ENCODE data around the gene NEUROD4. TPM values are rescaled to one million over a fixed set of nuclear protein-coding genes. Genes with fewer than 3 reads are reported as not detected.
A peak's percentile ranks its signal among the peaks of the same experiment; 100 is the strongest.
"Not testable (repeated sequence)": the region's sequence is repeated elsewhere in the genome, so short reads cannot be mapped to it uniquely, and the experiment has no call there.

NEUROD4 gene, protein sequence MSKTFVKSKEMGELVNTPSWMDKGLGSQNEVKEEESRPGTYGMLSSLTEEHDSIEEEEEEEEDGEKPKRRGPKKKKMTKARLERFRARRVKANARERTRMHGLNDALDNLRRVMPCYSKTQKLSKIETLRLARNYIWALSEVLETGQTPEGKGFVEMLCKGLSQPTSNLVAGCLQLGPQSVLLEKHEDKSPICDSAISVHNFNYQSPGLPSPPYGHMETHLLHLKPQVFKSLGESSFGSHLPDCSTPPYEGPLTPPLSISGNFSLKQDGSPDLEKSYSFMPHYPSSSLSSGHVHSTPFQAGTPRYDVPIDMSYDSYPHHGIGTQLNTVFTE
- polyA plus RNA-seq (2012; ENCODE audit: insufficient read depth, insufficient read length), result not detected

DNA sequence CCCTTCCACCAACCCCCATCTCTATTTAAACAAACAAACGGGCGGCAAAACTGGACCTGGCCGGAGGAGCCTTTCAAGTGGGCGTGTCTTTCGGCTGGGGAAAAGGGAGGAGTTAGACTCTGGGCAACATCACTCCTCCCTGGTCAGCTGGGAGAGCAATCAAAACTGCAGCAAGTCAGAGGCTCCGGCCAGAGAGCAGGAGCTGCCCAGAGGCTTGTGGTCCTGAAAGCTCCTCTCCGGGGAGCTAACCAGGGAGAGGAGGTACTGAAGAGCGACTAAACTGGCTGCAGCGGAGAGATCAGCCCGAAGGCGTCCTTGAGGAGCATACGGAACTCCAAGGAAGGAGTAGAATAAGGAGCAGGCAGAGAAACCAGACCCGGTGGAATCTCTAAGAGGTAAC is at the start of gene NEUROD4:
NEUROD4 (plus strand) TSS at position 191 of the 400 bp plus-strand sequence. CDS start 6,466 bp downstream, outside the sequence.
- H3K4me3 ChIP-seq (ENCODE audit: low read length), result no peak within 1 kb of the TSS
- no peak for DNase-seq (ENCODE audit: low read depth, low spot score)

DNA sequence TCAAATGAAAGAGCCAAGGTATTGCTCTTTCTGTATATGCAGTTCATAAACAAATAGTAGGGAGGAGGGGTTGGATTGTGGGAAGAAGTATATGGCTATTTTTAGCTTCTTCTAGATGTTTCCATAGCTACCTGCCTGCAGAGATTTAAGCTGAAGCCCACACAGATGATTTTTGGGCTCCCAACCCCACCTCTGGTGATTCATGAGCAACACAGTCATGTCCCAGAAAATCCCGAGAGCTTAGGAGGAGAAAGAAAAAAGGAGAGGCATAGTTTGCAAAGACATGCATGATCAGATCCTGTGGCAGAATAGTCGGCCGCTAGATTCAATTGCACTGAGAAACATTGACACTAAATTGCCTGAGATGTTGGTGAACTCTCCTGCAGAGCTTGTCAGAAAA is 49.0 kb upstream of the NEUROD4 start:
- H3K4me3 ChIP-seq (ENCODE audit: low read length), result no peak overlapping the region
- no peak for DNase-seq (ENCODE audit: low read depth, low spot score)

DNA sequence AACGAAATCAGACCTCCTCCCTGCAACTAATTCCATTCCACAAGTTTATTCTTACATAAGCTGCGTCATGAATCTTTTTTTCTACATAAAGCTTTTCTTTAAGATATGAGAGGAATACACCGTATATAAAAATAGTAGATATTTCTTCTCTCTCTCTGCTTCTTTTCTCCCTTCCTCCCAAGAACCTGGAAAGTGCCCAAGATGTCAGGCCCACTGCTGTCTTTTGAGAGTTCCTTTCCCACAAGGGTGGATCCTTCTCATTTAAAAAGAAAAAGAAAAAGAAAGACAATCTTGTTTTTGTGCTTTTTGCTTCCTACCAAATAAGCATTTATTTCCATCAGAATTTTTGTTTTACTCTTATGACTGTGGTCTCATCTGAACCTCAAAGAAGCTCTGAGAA is 46.2 kb upstream of the NEUROD4 start:
- DNase-seq (ENCODE audit: low read depth, low spot score), result no peak
- H3K4me3 ChIP-seq (ENCODE audit: low read length), result no peak overlapping the region

DNA sequence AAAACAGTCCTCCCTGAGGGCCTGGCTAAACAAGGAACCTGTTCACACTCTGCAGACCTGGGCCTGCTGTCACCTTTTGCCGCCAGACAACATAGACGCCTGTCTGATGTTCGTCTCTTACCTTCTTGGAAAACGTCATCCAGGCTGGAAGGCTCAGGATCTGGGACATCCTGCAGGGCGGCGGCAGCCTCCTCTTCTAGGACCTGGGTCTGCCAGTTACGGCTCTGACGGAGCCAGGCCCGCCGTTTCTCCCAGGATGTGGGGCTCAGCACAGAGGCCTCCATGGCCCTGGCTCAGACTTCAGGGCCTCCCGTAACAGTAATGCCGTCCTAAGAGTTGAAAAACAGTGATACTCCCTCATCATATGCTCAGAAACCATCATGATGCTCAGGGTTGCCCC is 45.5 kb upstream of the NEUROD4 start:
- no peak for DNase-seq (ENCODE audit: low read depth, low spot score)
- no peak overlapping the region for H3K4me3 ChIP-seq (ENCODE audit: low read length)

DNA sequence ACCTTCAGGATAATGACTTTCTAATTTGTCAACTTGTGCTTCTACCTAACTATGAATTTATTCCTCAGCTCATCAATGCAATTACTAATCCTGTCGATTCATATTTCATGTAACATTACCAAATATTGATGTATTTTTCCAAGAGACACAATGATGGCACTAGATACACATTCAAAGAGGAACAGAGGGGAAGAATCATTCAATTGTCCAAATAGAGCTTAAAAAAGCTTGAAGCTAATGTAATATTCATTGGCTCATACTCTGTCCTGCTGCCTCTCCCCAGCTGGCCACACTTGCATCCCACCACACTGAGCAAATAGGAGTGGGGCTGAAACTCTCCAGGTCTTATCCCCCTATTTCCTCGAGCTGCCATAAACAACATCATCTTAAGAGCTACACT is 44.5 kb upstream of the NEUROD4 start:
- DNase-seq (ENCODE audit: low read depth, low spot score), result no peak
- no peak overlapping the region for H3K4me3 ChIP-seq (ENCODE audit: low read length)

DNA sequence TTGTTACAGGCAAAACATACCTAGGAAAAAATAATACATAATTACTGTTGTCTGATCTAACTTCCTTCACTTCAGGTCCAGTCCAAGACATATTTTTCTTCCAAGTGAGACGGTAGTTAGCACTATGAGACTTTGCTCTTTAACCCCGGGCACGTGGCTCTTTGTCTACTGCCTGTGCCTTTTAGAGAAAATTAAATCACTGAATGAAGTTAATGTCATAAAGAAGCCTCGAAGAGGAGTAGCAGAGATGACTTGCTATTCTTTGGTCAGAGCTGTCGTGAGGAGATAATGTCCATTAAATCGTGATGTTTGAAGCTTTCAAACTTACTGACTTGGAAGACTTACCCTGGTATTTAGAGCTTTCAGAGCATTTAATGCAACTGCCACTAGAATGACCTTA is 43.9 kb upstream of the NEUROD4 start:
- no peak for DNase-seq (ENCODE audit: low read depth, low spot score)
- H3K4me3 ChIP-seq (ENCODE audit: low read length), result no peak overlapping the region

DNA sequence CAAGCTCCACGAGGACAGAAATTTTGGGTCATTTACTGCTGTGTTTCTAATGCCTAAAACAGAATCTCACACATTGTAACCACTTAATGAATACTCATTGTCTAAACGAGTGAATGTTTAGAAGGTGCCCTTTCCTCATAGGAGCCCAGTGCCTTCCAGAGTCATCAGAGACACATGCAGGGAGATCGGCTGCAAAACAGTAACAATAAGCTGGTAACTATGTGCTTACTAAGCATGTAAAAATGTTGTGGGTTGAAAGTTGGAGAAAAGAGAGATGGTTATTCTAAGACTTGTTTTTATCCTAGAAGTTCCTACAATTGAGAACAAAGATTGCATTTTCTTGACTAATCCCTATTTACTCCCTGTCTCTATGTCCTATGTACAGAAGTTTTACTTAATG is 42.6 kb upstream of the NEUROD4 start:
- peak overlapping the region; percentile 23 for H3K4me3 ChIP-seq (ENCODE audit: low read length)
- DNase-seq (ENCODE audit: low read depth, low spot score), result no peak

DNA sequence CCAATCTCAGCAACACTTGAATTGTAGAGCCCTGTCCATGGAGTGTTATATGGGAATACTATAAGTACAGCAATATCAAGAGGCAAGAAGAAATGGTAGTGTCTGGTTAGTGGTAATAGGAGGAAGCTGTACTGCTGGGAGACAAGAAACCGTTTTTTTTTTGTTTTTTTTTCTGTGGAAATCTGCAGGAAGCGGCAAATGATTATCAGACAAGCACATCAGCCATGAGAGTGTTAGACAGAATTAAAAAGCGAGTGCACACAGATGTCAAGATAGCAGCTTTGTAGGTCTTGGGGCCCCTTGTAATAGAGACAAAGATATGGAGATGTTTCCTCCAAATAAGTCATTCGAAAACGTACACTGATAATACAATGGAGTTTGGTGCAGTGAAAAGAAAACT is 41.9 kb upstream of the NEUROD4 start:
- H3K4me3 ChIP-seq (ENCODE audit: low read length), result peak overlapping the region; percentile 23
- DNase-seq (ENCODE audit: low read depth, low spot score), result peak; percentile 95

DNA sequence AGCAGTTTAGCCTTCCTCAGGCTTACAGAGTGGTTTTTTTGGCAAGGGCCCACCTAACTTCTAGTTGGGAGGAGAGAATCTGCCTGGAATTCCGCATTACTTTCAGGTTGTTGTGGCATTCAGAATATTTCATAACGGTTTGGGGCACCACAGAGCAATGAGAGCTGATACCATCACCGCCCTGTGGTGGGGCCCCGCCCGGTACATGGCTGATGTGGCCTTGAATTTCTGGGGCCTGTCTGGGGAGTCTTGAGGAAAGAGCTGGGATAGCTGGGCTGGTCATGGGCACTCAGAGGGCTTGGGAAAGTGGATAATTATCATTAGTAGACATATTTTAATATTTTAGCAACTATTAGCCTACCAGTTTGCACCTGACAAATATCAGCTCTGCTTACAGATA is 39.4 kb upstream of the NEUROD4 start:
- DNase-seq (ENCODE audit: low read depth, low spot score), result no peak
- H3K4me3 ChIP-seq (ENCODE audit: low read length), result peak overlapping the region; percentile 20

DNA sequence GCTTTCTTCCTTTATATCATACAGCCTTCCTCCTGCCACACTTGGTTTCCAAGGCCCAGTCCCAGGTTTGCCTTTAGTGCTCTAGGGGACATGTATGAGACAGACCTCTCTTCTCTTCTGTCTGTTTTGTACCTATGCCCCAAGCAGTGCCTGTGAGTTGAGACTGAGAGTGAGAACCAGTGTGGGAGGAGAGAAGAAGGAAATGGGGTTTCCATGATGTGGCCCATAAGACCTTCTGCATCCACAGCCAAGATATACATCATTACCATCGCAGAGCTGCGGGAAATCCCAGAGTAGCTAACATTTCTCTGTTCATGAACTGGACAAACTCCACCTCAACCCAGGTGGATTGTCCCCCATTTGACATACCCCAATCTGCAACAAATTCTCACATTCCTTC is 38.0 kb upstream of the NEUROD4 start:
- H3K4me3 ChIP-seq (ENCODE audit: low read length), result peak overlapping the region; percentile 13
- DNase-seq (ENCODE audit: low read depth, low spot score), result no peak

DNA sequence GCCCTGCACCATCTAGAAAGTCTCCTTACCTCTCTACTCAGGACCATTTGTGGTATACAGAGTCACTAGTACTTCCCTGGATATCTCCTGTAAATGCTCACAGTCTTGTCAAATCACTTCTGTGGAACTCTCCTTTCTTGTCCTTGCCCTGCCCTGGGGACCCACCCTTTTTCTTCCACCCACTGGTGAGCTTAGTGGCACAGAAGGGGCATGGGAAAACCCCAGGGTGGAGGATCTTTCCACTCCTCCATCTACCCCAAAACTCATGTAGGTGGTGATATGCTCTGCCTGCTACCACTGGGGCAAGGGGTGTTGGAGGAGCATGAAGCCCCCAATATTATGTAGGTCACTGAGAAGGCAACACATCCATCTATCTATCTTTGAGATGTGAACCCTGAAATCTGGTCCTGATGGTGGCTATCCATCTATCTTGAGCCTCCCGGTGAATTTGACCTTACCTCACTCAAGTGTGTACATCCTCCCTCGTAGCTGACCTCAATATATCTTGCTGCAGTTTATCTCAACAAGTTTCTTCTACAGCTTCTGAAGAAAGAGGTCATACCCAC is 36.2 kb upstream of the NEUROD4 start:
- peak overlapping the region; percentile 85 for H3K4me3 ChIP-seq (ENCODE audit: low read length)
- DNase-seq (ENCODE audit: low read depth, low spot score), result no peak

DNA sequence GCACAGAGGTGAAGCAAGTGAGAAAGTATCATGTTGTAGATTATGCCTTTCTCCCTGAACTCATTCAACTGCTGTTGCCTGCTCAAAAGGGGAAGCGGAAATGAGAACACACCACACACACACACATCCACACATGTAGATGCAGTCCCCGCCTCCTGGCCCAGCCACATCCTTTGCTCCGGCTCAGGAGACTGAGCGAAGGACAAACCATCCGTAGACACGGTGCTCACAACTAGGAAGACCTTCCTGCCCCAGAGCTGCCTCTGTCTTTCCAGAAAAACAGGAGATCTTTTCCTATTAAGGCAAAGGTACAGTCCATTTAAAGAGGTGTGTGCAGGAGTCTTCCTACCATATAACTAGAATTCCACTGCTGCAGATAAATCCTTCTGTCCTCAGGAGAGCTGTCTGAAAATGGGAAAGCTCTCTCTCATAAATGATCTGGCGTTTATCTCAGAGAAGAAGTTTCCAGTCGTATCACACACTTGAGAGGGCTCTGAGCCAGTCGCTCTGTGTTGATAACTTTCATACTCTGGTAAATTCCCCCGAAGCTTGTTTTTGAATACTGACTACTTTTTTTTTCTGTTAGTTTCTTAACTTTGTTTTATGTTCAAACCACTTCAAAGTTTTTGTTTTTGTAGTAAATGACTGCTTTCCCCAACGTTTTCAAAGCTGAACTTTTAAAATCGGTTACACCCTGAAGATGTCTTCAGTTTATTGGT is 35.0 kb upstream of the NEUROD4 start, which contains the start of gene TESPA1:
TESPA1 (minus strand) TSS at position 105 of the 719 bp plus-strand sequence. CDS start 10,200 bp downstream, outside the sequence.
- peak within 1 kb of the TSS; percentile 85 for H3K4me3 ChIP-seq (ENCODE audit: low read length)
- peak; percentile 95 for DNase-seq (ENCODE audit: low read depth, low spot score)

DNA sequence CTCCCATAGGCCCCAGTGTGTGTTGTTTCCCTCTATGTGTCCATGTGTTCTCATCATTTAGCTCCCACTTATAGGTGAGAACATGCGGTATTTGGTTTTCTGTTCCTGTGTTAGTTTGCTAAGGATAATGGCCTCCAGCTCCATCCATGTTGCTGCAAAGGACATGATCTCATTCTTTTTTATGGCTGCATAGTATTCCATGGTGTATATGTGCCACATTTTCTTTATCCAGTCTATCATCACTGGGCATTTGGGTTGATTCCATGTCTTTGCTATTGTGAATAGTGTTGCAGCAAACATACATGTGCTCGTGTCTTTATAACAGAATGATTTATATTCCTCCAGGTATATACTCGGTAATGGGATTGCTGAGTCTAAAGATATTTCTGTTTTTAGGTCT is 33.0 kb upstream of the NEUROD4 start:
- DNase-seq (ENCODE audit: low read depth, low spot score); H3K4me3 ChIP-seq (ENCODE audit: low read length): not testable (repeated sequence)

DNA sequence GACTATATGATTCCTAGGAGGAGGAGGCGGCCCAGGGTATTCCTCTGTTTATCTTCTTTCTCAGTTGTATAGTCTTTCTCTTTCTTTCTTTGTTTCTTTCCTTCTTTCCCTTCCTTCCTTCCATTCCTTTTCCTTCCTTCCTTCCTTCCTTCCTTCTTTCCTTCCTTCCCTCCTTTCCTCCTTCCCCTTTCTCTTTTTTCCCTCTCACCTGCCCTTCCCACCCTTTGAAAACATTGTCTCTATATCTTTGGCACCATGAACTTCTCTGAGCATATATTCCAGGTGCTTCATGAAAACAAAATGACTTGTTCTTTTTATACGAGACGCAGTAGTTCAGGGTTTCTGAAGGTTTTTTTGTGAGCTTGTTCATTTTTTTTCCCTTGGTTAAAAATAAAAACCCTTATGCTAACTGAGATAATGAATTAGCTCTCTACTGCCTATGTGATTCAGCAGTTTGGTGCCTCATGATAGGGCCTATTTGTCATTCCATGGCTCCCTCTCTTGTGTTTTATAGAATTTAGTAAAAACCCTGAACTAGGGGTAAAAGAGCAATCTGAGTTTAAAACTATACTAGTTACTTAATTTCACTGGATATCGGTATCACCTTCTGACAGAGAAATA is 32.1 kb upstream of the NEUROD4 start:
- H3K4me3 ChIP-seq (ENCODE audit: low read length), result no peak overlapping the region
- no peak for DNase-seq (ENCODE audit: low read depth, low spot score)

DNA sequence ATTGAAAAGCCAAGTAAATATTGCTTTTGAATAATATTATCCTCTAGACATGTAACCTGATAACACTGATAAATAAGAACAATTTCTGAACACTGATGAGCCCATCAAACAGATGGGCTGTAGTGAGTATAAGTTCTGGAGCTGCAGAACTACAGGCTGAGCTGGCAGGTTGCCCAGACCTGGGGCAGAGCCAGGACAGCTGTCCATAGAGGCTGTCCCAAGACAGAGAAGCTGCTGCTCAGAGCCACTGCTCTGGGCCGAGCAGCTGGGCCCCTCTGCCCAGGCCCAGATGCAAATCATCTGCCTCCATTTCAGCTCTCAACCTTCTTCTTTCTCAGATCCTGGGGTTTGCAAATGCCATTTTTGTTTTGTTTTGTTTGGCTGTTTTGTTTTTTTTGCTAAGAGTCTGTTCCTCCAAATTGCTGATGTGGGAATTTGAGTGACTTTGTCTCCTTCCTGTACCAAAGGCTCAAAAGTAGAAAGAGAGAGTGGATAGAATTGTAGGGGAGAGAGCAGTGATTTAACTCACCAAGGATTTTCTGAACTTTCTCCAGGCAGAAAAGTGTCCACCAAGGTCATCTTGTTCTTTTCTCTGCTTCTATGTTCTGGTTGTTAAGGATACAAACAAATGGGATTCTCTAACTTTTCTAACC is 31.2 kb upstream of the NEUROD4 start:
- no peak for DNase-seq (ENCODE audit: low read depth, low spot score)
- no peak overlapping the region for H3K4me3 ChIP-seq (ENCODE audit: low read length)

DNA sequence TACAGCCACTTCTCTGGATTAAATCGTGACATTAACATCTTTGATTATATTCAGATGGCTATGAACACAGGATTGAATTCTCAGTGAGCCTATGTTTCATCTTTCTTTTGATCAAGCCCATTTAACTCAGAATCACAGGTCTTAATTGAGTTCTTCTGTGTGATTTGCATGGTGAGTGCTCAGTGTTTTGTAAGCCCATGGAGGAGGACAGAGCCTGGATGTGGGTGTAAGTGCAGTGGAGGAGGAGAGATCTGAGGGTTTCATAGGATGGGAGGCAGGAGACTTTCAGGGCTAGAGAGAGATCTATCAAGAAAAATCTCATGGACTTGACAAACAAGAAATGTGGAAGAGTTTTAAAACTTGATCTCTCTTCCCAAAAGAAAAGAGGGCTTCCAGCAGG is 29.9 kb upstream of the NEUROD4 start:
- DNase-seq (ENCODE audit: low read depth, low spot score), result no peak
- H3K4me3 ChIP-seq (ENCODE audit: low read length), result no peak overlapping the region

DNA sequence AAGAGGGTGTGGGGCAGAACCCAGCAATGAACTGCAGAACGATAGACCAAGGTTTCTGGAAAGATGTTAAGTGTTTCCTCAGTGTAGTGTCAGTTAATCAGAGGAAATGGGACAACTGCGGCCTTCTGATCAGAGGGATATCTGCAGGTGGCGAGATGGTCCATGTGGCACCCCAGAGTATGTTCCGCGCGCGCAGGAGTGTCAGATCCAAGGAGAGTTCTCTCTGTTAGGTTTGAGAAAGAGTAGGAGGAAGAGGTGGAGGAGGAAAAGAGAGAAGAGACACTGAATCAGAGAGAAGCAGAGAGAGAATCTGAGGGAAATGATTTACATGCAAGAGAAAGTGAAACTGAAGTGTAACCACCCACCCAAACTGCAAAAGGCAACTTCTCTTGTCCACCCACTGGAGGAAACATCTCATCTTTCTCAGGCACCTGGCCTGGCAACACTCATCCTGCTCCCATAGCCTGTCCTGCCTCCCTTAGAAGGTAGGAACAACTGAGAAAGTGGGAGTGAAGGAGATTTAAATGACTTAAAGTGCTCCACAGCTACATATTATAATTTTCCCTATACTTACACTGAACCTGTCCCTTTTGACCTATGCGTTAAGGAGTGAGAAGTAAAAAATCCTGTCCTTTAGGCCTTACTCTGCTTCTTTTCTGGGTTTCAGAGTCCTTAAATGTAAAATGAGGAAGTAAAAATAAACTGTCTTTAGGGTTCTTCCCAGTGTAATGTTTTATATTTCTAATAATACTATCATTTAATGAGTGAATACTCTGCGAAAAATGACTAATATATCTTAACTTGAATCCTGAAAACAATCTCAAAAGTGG is 28.4 kb upstream of the NEUROD4 start:
- peak overlapping the region; percentile 28 for H3K4me3 ChIP-seq (ENCODE audit: low read length)
- DNase-seq (ENCODE audit: low read depth, low spot score), result peak; percentile 65

DNA sequence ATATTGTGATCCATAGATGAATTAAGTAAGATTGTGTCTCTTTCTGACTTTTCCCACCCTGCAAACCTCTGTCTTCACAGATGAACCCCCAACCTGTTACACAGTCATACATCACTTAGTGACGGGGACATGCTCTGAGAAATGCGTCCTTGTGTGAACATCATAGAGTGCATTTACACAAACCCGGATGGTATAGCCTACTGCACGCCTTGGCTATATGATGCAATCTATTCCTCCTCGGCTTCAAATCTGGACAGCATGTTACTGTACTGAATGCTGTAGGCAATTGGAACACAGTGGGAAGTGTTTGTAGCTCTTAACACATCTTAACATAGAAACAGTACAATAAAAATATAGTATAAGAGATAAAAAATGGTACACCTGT is 27.8 kb upstream of the NEUROD4 start:
- DNase-seq (ENCODE audit: low read depth, low spot score), result no peak
- no peak overlapping the region for H3K4me3 ChIP-seq (ENCODE audit: low read length)

All from Jurkat, Clone E6-1 (cell line).